HG02981 (cell line): ENCODE results near the gene MYL4.
"Not testable (repeated sequence)": the region's sequence is repeated elsewhere in the genome, so short reads cannot be mapped to it uniquely, and the experiment has no call there.

Experiments
- ATAC-seq: cut with Tn5 transposase; IDR thresholded peaks from one replicate; pipeline ENCODE4 v1.9.1; 2021; ENCODE audit warnings: mild to moderate bottlenecking, moderate library complexity; ENCODE audit not compliant: unreplicated experiment

The MYL4 gene

GRCh38 chr17:47239967-47240651 lies 31.0 kb downstream of the MYL4 start:
- no peak for ATAC-seq

GRCh38 chr17:47240806-47241205 lies 31.7 kb downstream of the MYL4 start:
- ATAC-seq, result no peak

GRCh38 chr17:47242648-47243047 lies 33.5 kb downstream of the MYL4 start:
- ATAC-seq, result no peak

GRCh38 chr17:47243737-47244598 lies 34.8 kb downstream of the MYL4 start:
- ATAC-seq, result no peak

- no peak for ATAC-seq
These were observed 35.5 kb downstream of the MYL4 start for GRCh38 chr17:47244697-47245096.

- no peak for ATAC-seq
These were observed 37.0 kb downstream of the MYL4 start for GRCh38 chr17:47246120-47246519.

- ATAC-seq, result no peak
These were observed 41.7 kb downstream of the MYL4 start for GRCh38 chr17:47250855-47251254.

- ATAC-seq, result no peak
These were observed 42.3 kb downstream of the MYL4 start for GRCh38 chr17:47251421-47251940.

- no peak for ATAC-seq
These were observed 43.1 kb downstream of the MYL4 start for GRCh38 chr17:47252209-47252608.

GRCh38 chr17:47252766-47253512 lies 43.8 kb downstream of the MYL4 start:
- ATAC-seq, result no peak

GRCh38 chr17:47253541-47254402 lies 44.6 kb downstream of the MYL4 start, which contains the start of gene ITGB3:
Gene ITGB3 (plus strand): TSS chr17:47253827. CDS start chr17:47253862, 35 bp downstream.
- peak; percentile 82 for ATAC-seq

- no peak for ATAC-seq
These were observed 45.3 kb downstream of the MYL4 start for GRCh38 chr17:47254403-47254943.

GRCh38 chr17:47257651-47258339 lies 48.6 kb downstream of the MYL4 start:
- ATAC-seq, result no peak

GRCh38 chr17:47262586-47262985 lies 53.4 kb downstream of the MYL4 start:
- no peak for ATAC-seq

- no peak for ATAC-seq
These were observed 55.0 kb downstream of the MYL4 start for GRCh38 chr17:47264166-47264565.

- no peak for ATAC-seq
These were observed 56.9 kb downstream of the MYL4 start for GRCh38 chr17:47265983-47266541.

- ATAC-seq, result no peak
These were observed 57.6 kb downstream of the MYL4 start for GRCh38 chr17:47266782-47267181.

GRCh38 chr17:47267354-47267828 lies 58.2 kb downstream of the MYL4 start:
- ATAC-seq, result no peak

GRCh38 chr17:47268964-47269363 lies 59.8 kb downstream of the MYL4 start:
- not testable (repeated sequence) for ATAC-seq
